Vagina (tissue), 2 donors: ENCODE measurements around the gene DYRK1B.
"Not testable (repeated sequence)": the region's sequence is repeated elsewhere in the genome, so short reads cannot be mapped to it uniquely, and the experiment has no call there.

Source experiments
- POLR2A ChIP-seq, 2 donors: fragments of 450-650 bp; IDR thresholded peaks; one replicate each; pipeline ENCODE4 v1.6.1; 2017; ENCODE audit warnings: antibody characterized with exemption in 2 of 2, mild to moderate bottlenecking in 2 of 2, moderate library complexity in 2 of 2
- POLR2AphosphoS5 ChIP-seq, 2 donors: sonication (generic); formaldehyde crosslinking; IDR thresholded peaks; one replicate each; pipeline ENCODE4 v1.9.0; 2017; ENCODE audit warnings: antibody characterized with exemption in 2 of 2, mild to moderate bottlenecking in 2 of 2, low read depth in 1 of 2; ENCODE audit not compliant: insufficient read depth in 1 of 2
- TF ChIP-seq, protein P1 (sequence below), 3 experiments: fragments of 450-650 bp in 2 of 3; fragments of 200-600 bp in 1 of 3; sonication (generic) in 1 of 3; IDR thresholded peaks; one replicate each; pipeline ENCODE4 v1.5.1; 2017 to 2019; ENCODE audit warnings: antibody characterized with exemption in 3 of 3, mild to moderate bottlenecking in 2 of 3, moderate library complexity in 2 of 3

DNA sequence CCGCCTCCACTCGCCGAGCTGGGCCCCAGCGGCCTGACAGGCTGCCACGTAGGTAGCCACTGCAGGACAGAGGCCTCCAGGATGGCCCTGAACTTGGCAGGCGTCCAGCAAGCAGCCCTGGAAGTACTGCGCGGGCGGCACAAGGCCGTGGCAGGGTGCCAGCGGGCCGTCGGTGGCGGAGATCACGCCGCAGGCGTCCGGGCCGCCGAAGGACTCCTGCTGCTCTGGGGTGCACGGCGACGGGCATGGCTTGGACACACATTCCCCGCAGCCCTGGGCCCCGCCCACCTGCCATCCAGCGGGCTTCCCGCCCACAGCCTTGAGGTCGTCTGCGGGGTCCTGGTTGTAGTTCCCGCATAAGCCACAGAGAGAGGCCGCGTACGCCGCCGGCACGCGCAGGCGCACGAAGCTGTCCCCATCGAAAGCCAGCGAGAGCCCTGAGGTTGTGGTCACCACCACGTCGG, 41.5 kb upstream of the DYRK1B start:
- TF ChIP-seq, protein P1, sequence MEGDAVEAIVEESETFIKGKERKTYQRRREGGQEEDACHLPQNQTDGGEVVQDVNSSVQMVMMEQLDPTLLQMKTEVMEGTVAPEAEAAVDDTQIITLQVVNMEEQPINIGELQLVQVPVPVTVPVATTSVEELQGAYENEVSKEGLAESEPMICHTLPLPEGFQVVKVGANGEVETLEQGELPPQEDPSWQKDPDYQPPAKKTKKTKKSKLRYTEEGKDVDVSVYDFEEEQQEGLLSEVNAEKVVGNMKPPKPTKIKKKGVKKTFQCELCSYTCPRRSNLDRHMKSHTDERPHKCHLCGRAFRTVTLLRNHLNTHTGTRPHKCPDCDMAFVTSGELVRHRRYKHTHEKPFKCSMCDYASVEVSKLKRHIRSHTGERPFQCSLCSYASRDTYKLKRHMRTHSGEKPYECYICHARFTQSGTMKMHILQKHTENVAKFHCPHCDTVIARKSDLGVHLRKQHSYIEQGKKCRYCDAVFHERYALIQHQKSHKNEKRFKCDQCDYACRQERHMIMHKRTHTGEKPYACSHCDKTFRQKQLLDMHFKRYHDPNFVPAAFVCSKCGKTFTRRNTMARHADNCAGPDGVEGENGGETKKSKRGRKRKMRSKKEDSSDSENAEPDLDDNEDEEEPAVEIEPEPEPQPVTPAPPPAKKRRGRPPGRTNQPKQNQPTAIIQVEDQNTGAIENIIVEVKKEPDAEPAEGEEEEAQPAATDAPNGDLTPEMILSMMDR (IDR thresholded peaks at IDR 0.05), result not testable (repeated sequence)
- TF ChIP-seq POLR2A (IDR thresholded peaks at IDR 0.05); POLR2AphosphoS5 (IDR thresholded peaks at IDR 0.05; ENCODE audit: insufficient read depth in 1 of 2, low read depth in 1 of 2): not testable (repeated sequence)
